Stimulated activated effector memory CD8-positive, alpha-beta T cell treated with anti-CD3 and anti-CD28 coated beads, Interleukin-12 subunit alpha, Interleukin-12 subunit beta, amount 100 ng/mL, for 72 hours (primary cell): ENCODE results near the gene HMCN2.

ENCODE experiments used
- ATAC-seq: fragments of 150-1000 bp; cut with Tn5 transposase; 2 replicates; pipeline ENCODE4 v1.10.0; 2021
- DNase-seq, 2 donors: peaks; one replicate each; pipeline ENCODE4 v3.0.0; 2021 to 2022; ENCODE audit warnings: low spot score in 2 of 2
- H3K27ac Mint-ChIP-seq: one replicate; pipeline ENCODE4 v1.8.0; 2022; ENCODE audit warnings: mild to moderate bottlenecking, mixed read lengths
- H3K36me3 Mint-ChIP-seq: one replicate; pipeline ENCODE4 v1.8.0; 2022; ENCODE audit warnings: mild to moderate bottlenecking, mixed read lengths
- H3K4me1 Mint-ChIP-seq: one replicate; pipeline ENCODE4 v1.8.0; 2022; ENCODE audit warnings: mixed read lengths
- H3K4me3 Mint-ChIP-seq: one replicate; pipeline ENCODE4 v1.8.0; 2022; ENCODE audit warnings: mild to moderate bottlenecking, mixed read lengths
- H3K9me3 Mint-ChIP-seq: one replicate; pipeline ENCODE4 v1.8.0; 2022; ENCODE audit warnings: mixed read lengths

Gene HMCN2, protein sequence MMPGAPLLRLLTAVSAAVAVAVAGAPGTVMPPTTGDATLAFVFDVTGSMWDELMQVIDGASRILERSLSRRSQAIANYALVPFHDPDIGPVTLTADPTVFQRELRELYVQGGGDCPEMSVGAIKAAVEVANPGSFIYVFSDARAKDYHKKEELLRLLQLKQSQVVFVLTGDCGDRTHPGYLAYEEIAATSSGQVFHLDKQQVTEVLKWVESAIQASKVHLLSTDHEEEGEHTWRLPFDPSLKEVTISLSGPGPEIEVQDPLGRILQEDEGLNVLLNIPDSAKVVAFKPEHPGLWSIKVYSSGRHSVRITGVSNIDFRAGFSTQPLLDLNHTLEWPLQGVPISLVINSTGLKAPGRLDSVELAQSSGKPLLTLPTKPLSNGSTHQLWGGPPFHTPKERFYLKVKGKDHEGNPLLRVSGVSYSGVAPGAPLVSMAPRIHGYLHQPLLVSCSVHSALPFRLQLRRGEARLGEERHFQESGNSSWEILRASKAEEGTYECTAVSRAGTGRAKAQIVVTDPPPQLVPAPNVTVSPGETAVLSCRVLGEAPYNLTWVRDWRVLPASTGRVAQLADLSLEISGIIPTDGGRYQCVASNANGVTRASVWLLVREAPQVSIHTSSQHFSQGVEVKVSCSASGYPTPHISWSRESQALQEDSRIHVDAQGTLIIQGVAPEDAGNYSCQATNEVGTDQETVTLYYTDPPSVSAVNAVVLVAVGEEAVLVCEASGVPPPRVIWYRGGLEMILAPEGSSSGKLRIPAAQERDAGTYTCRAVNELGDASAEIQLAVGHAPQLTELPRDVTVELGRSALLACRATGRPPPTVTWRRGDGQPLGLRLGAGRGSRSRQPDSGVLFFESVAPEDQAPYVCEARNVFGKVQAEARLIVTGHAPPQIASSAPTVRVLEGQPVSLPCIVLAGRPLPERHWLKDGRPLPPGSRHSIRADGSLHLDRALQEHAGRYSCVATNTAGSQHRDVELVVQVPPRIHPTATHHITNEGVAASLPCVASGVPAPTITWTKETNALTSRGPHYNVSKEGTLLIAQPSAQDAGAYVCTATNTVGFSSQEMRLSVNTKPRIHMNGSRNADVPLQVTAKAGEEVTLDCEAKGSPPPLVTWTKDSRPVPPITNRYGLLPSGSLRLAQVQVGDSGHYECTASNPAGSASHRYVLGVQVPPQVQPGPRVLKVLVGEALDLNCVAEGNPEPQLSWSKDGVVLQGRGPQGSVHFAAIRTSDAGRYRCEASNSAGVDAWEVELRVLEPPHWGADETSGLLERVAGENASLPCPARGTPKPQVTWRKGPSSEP (N-terminal part only)

DNA sequence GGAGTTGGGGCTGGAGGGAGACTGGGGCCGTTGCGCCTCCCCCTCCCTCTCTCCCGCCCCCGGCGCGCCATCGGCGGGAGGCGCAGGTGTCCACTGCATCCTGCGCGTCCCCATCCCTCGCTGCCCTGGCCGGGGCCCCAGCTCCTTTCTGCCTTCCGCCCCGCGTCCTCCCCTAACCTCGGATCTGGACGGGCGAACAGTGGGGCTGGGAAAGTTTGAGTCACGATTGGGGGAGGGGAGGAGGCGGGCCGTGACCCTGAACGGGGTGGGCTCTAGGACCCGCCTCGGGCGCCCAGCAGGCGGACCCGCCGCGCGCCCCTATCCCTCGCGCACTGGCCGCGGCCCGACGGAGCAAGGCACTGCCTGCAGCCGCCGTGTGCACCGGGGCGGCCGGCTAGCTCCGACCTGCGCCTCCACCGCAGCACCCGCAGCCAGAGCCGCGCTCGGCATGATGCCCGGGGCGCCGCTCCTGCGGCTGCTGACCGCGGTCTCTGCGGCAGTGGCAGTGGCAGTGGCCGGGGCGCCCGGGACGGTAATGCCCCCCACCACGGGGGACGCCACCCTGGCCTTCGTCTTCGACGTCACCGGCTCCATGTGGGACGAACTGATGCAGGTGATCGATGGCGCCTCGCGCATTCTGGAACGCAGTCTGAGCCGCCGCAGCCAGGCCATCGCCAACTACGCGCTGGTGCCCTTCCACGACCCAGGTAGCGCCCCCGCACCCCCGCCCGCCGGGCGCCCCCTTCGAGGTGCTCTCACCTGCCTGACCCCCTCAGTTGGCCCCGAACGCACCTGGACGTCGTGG lies at the start of gene HMCN2:
HMCN2 (plus strand) TSS at position 330 of the 805 bp plus-strand sequence; CDS start at position 449, 119 bp downstream.
- Mint-ChIP-seq H3K27ac (no peak within 1 kb of the TSS), H3K4me1 (no peaks in the 10 kb centered on the region), H3K4me3 (no peak within 1 kb of the TSS), H3K9me3 (no peaks in the 10 kb centered on the region), H3K36me3 (no peaks in the 10 kb centered on the region)
- ATAC-seq, result peak; percentile 27
- DNase-seq, result no peak

DNA sequence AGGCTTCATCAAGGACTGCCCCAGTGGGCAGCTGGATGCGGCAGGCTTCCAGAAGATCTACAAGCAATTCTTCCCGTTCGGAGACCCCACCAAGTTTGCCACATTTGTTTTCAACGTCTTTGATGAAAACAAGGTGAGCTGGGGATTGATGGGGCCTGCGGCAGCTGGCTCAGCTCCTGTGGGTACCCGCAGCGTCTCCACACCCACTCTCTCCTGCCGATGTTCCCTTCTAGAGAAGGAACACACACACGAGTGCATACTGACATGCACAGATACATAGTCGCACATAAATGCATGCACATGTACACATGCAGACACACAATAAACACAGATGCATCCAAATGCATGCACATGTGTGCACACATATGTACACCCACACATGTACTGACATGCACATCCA lies 47.7 kb upstream of the HMCN2 start:
- Mint-ChIP-seq H3K27ac (no peak overlapping the region), H3K9me3 (no peaks in the 10 kb centered on the region), H3K4me3 (no peak overlapping the region), H3K36me3 (no peaks in the 10 kb centered on the region), H3K4me1 (peaks cover 21% of the 10 kb centered on the region)
- ATAC-seq, result no peak
- no peak for DNase-seq

DNA sequence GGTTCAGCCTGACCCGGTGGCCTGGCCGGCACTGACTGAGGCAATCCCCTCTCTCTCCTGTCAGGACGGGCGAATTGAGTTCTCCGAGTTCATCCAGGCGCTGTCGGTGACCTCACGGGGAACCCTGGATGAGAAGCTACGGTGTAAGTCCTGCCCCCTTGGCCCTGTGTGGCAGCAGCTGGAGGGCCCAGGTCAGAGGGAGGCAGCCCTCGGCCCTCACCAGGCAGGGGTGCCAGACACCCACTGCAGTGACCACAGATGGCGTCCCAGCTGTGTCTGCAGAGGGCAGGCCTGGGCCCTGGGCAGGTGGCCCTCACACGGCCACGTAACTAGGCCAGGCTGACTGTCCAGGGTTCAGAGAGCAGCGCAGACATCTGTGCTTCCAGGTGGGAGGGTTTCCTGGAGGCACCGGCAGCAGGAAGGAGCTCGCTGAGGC lies 45.9 kb upstream of the HMCN2 start:
- ATAC-seq (no peak), DNase-seq (no peak)
- no peaks in the 10 kb centered on the region for H3K9me3 Mint-ChIP-seq
- H3K4me3 Mint-ChIP-seq, result no peak overlapping the region
- H3K36me3 Mint-ChIP-seq, result peaks cover 7% of the 10 kb centered on the region
- peaks cover 13% of the 10 kb centered on the region for H3K4me1 Mint-ChIP-seq
- no peak overlapping the region for H3K27ac Mint-ChIP-seq

DNA sequence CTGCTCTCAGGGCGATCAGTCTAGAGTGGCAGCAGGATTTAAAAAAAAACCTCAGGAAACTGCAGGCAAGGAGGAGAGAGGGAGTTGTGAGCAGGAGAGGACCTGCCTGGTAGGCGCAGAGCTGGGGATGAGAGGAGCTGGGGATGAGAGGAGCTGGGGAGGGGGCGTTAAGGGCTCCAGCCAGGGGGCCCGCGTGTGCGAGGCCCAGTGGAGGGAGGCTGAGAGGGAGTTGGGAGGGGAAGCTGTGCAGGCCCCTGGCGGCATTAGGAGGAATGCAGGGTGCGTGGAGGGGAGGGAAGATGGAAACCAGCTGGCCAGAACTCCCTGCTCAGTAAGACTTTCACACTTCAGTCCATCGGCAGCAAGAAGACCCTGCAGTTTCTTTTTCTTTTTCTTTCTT lies 45.2 kb upstream of the HMCN2 start:
- H3K27ac Mint-ChIP-seq, result peak overlapping the region; percentile 24
- H3K4me1 Mint-ChIP-seq, result peaks cover 7% of the 10 kb centered on the region
- peaks cover 7% of the 10 kb centered on the region for H3K36me3 Mint-ChIP-seq
- H3K9me3 Mint-ChIP-seq, result no peaks in the 10 kb centered on the region
- H3K4me3 Mint-ChIP-seq, result no peak overlapping the region
- no peak for DNase-seq
- ATAC-seq, result no peak

DNA sequence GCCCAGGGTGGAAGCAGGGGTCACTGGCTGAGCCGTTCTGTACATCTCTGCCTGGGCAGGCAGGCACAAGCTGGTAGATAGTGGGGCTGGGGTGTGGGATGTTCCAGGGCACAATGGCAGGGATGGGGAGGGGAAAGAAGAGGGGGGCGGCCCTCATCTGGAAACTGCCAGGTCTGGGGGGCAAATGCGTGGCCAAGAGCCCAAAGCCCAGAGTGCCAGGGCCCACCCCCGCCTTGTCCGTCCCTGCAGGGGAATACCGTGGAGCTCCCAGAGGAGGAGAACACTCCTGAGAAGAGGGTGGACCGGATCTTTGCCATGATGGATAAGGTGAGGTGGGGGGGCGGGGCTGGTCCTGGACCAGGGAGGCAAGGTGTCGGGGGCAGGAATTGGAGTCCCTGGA lies 42.7 kb upstream of the HMCN2 start:
- Mint-ChIP-seq H3K9me3 (no peaks in the 10 kb centered on the region), H3K27ac (peak overlapping the region; percentile 11), H3K36me3 (peaks cover 20% of the 10 kb centered on the region), H3K4me1 (no peaks in the 10 kb centered on the region), H3K4me3 (no peak overlapping the region)
- ATAC-seq (no peak), DNase-seq (no peak)

DNA sequence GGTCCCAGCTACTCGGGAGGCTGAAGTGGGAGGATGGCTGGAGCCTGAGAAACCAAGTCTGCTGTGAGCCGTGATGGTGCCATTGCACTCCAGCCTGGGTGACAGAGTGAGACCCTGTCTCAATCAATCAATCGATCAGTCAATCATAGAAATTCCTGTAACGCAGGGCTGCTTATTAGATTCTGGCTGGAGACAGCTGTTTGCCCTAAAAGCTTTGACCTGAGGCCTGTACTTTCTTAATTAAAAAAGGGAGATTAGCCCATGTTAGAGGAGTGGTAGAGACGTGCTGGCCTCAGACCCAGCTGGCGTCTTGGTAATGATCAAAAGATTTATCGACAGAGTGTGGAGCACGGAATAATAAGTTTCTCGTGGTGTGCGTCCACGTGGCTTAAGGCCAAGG lies 40.5 kb upstream of the HMCN2 start:
- Mint-ChIP-seq H3K4me1 (no peaks in the 10 kb centered on the region), H3K27ac (no peak overlapping the region), H3K4me3 (no peak overlapping the region), H3K9me3 (no peaks in the 10 kb centered on the region), H3K36me3 (peaks cover 26% of the 10 kb centered on the region)
- ATAC-seq (no peak), DNase-seq (no peak)

DNA sequence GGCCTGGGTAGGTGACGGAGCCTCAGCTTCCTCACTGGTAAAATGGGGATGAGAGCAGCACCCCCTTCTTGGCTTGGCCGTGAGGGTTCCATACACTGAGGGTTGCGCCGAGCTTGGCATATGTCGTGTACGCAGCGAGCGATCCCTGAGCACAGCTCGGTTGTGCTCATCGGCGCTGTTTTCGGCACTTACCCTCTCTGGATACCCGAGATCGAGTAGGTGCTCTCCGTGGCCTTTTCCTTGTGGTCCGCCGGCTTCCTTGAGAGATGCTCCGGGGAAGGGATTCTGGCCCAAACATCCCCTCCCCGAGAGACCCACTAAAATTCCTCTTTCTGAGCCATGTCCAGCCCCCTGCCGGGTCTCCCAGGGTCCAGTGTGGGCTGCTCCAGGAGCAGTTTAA lies 40.0 kb upstream of the HMCN2 start:
- ATAC-seq (no peak), DNase-seq (no peak)
- Mint-ChIP-seq H3K4me1 (no peaks in the 10 kb centered on the region), H3K9me3 (no peaks in the 10 kb centered on the region), H3K36me3 (peaks cover 26% of the 10 kb centered on the region), H3K4me3 (no peak overlapping the region), H3K27ac (no peak overlapping the region)

DNA sequence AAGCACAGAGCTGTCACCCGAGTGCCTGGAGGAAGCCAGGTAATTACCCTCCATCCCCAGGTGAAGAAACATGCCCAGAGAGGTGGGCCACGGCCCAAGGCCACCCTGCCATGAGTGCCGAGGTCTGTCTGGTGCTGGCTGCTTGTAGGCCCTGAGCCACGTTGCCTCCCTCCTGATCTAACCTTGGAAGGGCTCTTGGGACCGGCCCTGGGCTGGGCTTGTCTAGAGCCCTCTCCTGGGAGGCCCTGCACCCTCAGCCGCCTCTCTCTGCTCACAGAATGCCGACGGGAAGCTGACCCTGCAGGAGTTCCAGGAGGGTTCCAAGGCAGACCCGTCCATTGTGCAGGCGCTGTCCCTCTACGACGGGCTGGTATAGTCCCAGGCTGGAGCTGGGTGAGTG lies 39.4 kb upstream of the HMCN2 start:
- DNase-seq (no peak), ATAC-seq (no peak)
- Mint-ChIP-seq H3K27ac (no peak overlapping the region), H3K4me1 (no peaks in the 10 kb centered on the region), H3K4me3 (no peak overlapping the region), H3K9me3 (no peaks in the 10 kb centered on the region), H3K36me3 (peaks cover 26% of the 10 kb centered on the region)

DNA sequence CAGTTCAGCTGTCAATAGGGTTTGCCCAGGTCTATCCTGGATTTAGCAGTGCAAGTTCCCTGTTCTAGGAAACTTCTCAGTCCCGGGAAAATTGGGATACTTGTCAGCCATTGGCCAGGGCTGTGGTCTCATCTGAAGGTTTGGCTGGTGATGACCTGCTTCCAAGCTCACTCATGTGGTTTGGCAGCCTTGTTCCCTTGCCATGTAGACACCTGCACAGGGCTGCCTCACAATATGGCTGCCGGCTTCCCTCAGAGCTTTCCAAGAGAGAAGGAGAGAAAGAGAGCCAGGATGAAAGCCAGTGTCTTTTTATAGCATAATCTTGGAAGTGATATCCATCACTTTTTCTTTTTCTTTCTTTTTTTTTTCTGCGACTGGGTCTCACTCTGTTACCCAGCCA lies 37.7 kb upstream of the HMCN2 start:
- no peak for ATAC-seq
- Mint-ChIP-seq H3K4me3 (no peak overlapping the region), H3K27ac (no peak overlapping the region), H3K4me1 (no peaks in the 10 kb centered on the region), H3K36me3 (peaks cover 36% of the 10 kb centered on the region), H3K9me3 (no peaks in the 10 kb centered on the region)
- no peak for DNase-seq

DNA sequence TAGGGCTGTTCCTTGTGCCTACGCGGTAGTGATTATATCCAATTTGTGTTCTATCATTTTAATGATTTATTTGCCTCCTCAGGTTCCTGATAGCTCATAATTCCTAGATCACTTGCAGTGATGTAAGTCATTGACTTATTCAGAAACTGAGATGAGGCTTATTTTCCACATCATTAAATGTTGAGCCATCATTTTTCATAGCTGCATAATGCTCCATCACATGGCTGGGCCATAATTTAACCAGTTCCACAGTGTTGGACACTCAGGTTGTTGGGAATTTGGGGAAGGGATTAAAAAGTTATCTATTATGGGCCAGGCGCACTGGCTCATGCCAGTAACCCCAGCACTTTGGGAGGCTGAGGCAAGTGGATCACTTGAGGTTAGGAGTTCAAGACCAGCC lies 35.8 kb upstream of the HMCN2 start:
- Mint-ChIP-seq H3K9me3 (no peaks in the 10 kb centered on the region), H3K36me3 (peaks cover 48% of the 10 kb centered on the region), H3K4me1 (no peaks in the 10 kb centered on the region), H3K27ac (no peak overlapping the region), H3K4me3 (no peak overlapping the region)
- DNase-seq (no peak), ATAC-seq (no peak)

DNA sequence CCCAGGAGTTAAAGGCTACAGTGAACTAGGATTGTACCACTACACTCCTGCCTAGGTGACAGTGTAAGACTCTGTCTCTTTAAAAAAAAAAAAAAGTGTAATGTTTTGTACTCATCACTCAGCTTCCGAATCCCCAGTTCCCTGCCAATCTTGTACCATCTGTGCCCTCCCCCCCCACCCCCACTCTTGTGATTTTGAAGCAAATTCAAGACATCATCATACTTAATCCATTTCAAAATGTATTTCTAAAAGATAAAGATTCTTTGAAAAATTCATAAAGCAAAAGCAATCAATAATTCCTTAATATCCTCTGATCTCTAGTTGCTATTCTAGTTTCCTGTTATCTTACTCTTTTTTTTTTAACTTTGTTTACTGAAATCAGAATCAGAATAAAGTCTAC lies 34.9 kb upstream of the HMCN2 start:
- no peak for DNase-seq

DNA sequence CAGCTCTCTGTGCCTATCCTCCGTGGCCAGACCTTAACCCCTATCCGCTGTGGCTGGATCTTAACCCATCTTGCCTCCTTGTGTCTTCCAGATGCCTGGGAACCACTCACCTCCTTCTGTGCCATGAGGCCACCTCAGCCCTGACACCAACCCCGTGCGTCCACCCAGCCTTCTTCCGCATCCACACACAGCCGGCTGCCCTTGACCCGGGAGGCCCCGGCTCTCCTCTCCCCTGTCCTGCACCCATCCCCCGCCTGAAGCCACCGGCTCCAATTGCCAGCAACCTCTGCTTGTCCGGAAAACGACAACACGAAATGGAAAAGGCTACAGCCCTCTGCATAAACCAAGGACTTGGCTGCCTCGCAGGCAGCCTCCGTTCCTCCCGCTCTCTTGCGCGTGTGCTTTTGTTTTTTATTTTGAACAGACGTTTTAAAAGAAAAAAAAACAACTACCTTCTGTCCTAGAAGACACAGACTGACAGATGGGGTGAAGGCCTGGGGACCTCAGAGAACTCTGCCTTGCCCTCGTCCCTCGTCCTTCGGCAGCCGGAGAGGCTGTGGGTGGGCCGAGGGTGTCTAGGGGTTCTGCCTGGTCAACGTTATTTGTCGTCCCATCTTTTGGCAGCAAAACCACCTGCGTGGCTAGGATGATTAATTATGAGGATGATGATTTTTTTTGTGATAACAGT lies 32.5 kb upstream of the HMCN2 start:
- Mint-ChIP-seq H3K9me3 (no peaks in the 10 kb centered on the region), H3K4me3 (no peak overlapping the region), H3K27ac (no peak overlapping the region), H3K36me3 (peaks cover 41% of the 10 kb centered on the region), H3K4me1 (peaks cover 7% of the 10 kb centered on the region)
- no peak for DNase-seq
- ATAC-seq, result no peak

More for the DNA sequence above, 34.9 kb upstream of the HMCN2 start:
- Mint-ChIP-seq H3K4me3 (no peak overlapping the region), H3K36me3 (peaks cover 50% of the 10 kb centered on the region), H3K27ac (no peak overlapping the region), H3K9me3 (no peaks in the 10 kb centered on the region), H3K4me1 (peaks cover 1% of the 10 kb centered on the region)
- no peak for ATAC-seq

DNA sequence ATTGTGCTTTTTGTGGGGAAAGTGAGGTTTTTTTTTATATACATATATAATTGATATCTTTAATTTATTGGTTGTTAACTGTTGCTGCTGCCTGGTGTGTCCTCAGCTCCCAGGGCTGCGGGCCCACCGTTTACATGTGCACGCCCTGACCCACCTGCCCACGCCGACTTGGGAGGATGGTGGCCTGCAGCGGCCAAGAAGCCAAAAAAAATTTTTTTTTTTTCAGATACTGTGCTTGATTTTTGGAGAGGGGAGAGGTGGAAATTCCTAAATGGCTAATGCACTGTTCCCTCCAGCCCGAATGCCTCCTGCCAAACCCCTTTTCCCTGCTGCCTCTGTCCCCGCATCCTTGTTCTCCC lies 32.0 kb upstream of the HMCN2 start:
- ATAC-seq (no peak), DNase-seq (no peak)
- H3K9me3 Mint-ChIP-seq, result no peaks in the 10 kb centered on the region
- no peak overlapping the region for H3K4me3 Mint-ChIP-seq
- H3K36me3 Mint-ChIP-seq, result peaks cover 39% of the 10 kb centered on the region
- no peak overlapping the region for H3K27ac Mint-ChIP-seq
- peaks cover 9% of the 10 kb centered on the region for H3K4me1 Mint-ChIP-seq
